NCI-H524 (cell line): ENCODE measurements around the gene WWC2.
A peak's percentile ranks its signal among the peaks of the same experiment; 100 is the strongest.

Experiments used
- DNase-seq, 2 experiments: peaks; one replicate each; lab custom pipeline; 2025; lab: John Stamatoyannopoulos, UW

The WWC2 gene

GRCh38 chr4:183329954-183330742 lies 231.1 kb downstream of the WWC2 start:
- DNase-seq = no peak

GRCh38 chr4:183330841-183331240 lies 231.8 kb downstream of the WWC2 start:
- no peak for DNase-seq

GRCh38 chr4:183332447-183332846 lies 233.4 kb downstream of the WWC2 start:
- DNase-seq = no peak

- no peak for DNase-seq
Observed at GRCh38 chr4:183333202-183333601, 234.1 kb downstream of the WWC2 start.

- no peak for DNase-seq
Observed at GRCh38 chr4:183333983-183334382, 234.9 kb downstream of the WWC2 start.

- no peak for DNase-seq
Observed at GRCh38 chr4:183335369-183335940, 236.4 kb downstream of the WWC2 start.

- no peak for DNase-seq
Observed at GRCh38 chr4:183337349-183337748, 238.3 kb downstream of the WWC2 start.

- no peak for DNase-seq
Observed at GRCh38 chr4:183337833-183338232, 238.8 kb downstream of the WWC2 start.

- DNase-seq = no peak
Observed at GRCh38 chr4:183342541-183343533, 243.8 kb downstream of the WWC2 start.

GRCh38 chr4:183343730-183344129 lies 244.7 kb downstream of the WWC2 start:
- no peak for DNase-seq

GRCh38 chr4:183344523-183345255 lies 245.6 kb downstream of the WWC2 start:
- DNase-seq = no peak

GRCh38 chr4:183345261-183345660 lies 246.2 kb downstream of the WWC2 start:
- DNase-seq = no peak

GRCh38 chr4:183347146-183347545 lies 248.1 kb downstream of the WWC2 start:
- no peak for DNase-seq

GRCh38 chr4:183347566-183347965 lies 248.5 kb downstream of the WWC2 start:
- DNase-seq = no peak

- no peak for DNase-seq
Observed at GRCh38 chr4:183348136-183348535, 249.1 kb downstream of the WWC2 start.

GRCh38 chr4:183348706-183349659 lies 249.9 kb downstream of the WWC2 start:
- no peak for DNase-seq

- DNase-seq = no peak
Observed at GRCh38 chr4:183349673-183350072, 250.6 kb downstream of the WWC2 start.

- DNase-seq = no peak
Observed at GRCh38 chr4:183350317-183351071, 251.4 kb downstream of the WWC2 start.

- peak in 1 of 2 experiments; percentile 13 for DNase-seq
Observed at GRCh38 chr4:183352546-183352945, 253.5 kb downstream of the WWC2 start.

GRCh38 chr4:183353557-183353956 lies 254.5 kb downstream of the WWC2 start:
- no peak for DNase-seq
